Ascending aorta (tissue), 2 donors: ENCODE measurements around the gene PCNX1. TPM values are rescaled to one million over a fixed set of nuclear protein-coding genes. Genes with fewer than 3 reads are reported as not detected.

Experiments
- DNase-seq, 2 donors: peaks; one replicate each; pipeline ENCODE4 v3.0.0-alpha.2; 2019; ENCODE audit warnings: low spot score in 2 of 2
- H3K27ac ChIP-seq, 2 donors: fragments of 200-600 bp; sonication (generic); one replicate each; pipeline ENCODE4 v1.5.1; 2016 to 2017; ENCODE audit warnings: mild to moderate bottlenecking in 1 of 2
- H3K27me3 ChIP-seq: fragments of 200-600 bp; sonication (generic); one replicate; pipeline ENCODE4 v1.5.1; 2017
- H3K36me3 ChIP-seq, 2 donors: fragments of 200-600 bp; sonication (generic); one replicate each; pipeline ENCODE4 v1.5.1; 2016
- H3K4me1 ChIP-seq, 2 donors: fragments of 200-600 bp; sonication (generic); one replicate each; pipeline ENCODE4 v1.5.1; 2016 to 2017; ENCODE audit warnings: mild to moderate bottlenecking in 1 of 2
- H3K4me3 ChIP-seq, 2 donors: fragments of 200-600 bp; sonication (generic); one replicate each; pipeline ENCODE4 v1.5.1; 2016 to 2017; ENCODE audit warnings: mild to moderate bottlenecking in 1 of 2
- H3K9me3 ChIP-seq, 2 donors: fragments of 200-600 bp; sonication (generic); one replicate each; pipeline ENCODE4 v1.5.1; 2016
- intact Hi-C: fragments of 100-400 bp; cut with DNase I; formaldehyde crosslinking; loops from one replicate; pipeline ENCODE4 v1.15.1; 2023
- total RNA-seq: library from RNA; depleted of rRNA; stranded (reverse); fragments of >200 nt; gene quantifications from one replicate; pipeline ENCODE4 v1.1.0, GENCODE V29; 2016
- TF ChIP-seq, protein P1 (sequence below), 3 experiments: fragments of 200-600 bp in 2 of 3; fragments of 450-650 bp in 1 of 3; sonication (generic) in 2 of 3; IDR thresholded peaks; one replicate each; pipeline ENCODE4 v1.5.1; 2016 to 2019; ENCODE audit warnings: antibody characterized with exemption in 3 of 3, mild to moderate bottlenecking in 1 of 3, moderate library complexity in 1 of 3

The PCNX1 gene
- total RNA-seq, 1 donor from 2014 or later: 73.1 TPM

DNA sequence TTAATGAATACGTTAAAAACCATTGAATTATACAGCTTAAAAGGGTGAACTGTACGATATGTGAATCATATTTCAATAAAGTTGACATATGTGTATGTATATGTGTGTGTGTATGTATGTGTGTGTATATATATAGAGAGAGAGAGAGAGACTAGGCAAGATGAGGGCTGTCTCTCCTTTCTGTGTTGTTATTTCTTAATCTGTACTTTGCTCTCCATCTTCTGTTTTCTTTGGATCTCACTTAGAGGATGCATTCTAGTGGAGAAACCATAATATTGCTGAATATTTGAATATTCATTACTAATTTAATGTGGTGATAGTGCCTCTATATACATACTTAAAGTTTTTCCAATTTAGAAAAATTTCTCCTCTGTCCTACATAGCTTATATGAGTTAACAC, 50.5 kb downstream of the PCNX1 start:
- intact Hi-C loops: no loop called here
- TF ChIP-seq, protein P1, sequence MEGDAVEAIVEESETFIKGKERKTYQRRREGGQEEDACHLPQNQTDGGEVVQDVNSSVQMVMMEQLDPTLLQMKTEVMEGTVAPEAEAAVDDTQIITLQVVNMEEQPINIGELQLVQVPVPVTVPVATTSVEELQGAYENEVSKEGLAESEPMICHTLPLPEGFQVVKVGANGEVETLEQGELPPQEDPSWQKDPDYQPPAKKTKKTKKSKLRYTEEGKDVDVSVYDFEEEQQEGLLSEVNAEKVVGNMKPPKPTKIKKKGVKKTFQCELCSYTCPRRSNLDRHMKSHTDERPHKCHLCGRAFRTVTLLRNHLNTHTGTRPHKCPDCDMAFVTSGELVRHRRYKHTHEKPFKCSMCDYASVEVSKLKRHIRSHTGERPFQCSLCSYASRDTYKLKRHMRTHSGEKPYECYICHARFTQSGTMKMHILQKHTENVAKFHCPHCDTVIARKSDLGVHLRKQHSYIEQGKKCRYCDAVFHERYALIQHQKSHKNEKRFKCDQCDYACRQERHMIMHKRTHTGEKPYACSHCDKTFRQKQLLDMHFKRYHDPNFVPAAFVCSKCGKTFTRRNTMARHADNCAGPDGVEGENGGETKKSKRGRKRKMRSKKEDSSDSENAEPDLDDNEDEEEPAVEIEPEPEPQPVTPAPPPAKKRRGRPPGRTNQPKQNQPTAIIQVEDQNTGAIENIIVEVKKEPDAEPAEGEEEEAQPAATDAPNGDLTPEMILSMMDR (IDR thresholded peaks at IDR 0.05): no peak
- H3K4me1 ChIP-seq: peaks cover 0 to 10% of the 10 kb centered on the region in 2 donors
- no peaks in the 10 kb centered on the region for H3K9me3 ChIP-seq
- H3K27ac ChIP-seq: no peak overlapping the region
- no peaks in the 10 kb centered on the region for H3K27me3 ChIP-seq
- H3K4me3 ChIP-seq: no peak overlapping the region
- no peak for DNase-seq
- peaks cover 0 to 5% of the 10 kb centered on the region in 2 donors for H3K36me3 ChIP-seq

DNA sequence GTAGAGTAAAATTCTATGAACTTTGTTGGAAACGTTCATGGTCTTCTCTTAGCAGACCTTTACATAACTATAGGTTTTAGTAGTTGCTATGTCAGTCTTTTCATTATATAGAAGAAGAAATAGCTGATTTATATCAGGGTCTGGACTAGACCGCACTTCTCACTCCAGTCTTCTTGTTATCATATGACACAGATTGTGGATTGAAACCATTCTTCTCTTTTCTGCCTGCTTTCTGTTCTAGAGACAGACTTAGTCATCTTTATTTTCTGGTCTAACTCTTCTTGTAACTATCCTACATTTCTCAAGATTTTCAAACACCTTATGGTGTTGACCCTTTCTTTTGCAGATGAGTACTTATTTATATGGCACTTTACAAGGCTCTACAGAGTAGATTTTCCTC, 55.7 kb downstream of the PCNX1 start:
- intact Hi-C loops: no loop called here
- no peaks in the 10 kb centered on the region for H3K4me1 ChIP-seq
- no peak for DNase-seq

DNA sequence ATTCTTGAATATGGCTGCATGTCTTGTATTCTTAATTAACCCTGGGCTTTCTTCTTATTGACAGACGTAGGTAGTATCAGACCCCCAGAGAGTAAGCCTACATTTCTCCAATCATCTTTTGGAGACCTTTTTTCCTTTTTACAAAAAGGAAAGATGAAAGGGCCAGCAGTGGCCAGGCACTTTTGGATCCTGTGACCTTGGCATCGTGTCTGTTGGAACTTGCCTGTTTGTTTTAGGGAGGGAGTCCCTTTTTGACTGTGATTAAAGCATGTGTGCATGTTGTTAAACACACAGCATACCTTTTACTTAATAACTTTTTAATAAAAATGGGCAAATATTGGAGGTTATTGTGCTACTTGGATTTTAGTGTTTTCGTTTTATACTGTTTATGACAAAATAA, 57.2 kb downstream of the PCNX1 start:
- intact Hi-C loops: no loop called here
- TF ChIP-seq, protein P1 (IDR thresholded peaks at IDR 0.05): no peak
- H3K4me1 ChIP-seq: no peaks in the 10 kb centered on the region
- no peaks in the 10 kb centered on the region for H3K27me3 ChIP-seq
- H3K4me3 ChIP-seq: no peak overlapping the region
- peaks cover 0 to 23% of the 10 kb centered on the region in 2 donors for H3K36me3 ChIP-seq
- DNase-seq: no peak
- no peaks in the 10 kb centered on the region for H3K9me3 ChIP-seq
- H3K27ac ChIP-seq: no peak overlapping the region

More for the DNA sequence above, 55.7 kb downstream of the PCNX1 start:
- no peak overlapping the region for H3K4me3 ChIP-seq
- no peaks in the 10 kb centered on the region for H3K9me3 ChIP-seq
- no peaks in the 10 kb centered on the region for H3K27me3 ChIP-seq
- TF ChIP-seq, protein P1 (IDR thresholded peaks at IDR 0.05): no peak
- H3K36me3 ChIP-seq: peaks cover 0 to 15% of the 10 kb centered on the region in 2 donors
- no peak overlapping the region for H3K27ac ChIP-seq

DNA sequence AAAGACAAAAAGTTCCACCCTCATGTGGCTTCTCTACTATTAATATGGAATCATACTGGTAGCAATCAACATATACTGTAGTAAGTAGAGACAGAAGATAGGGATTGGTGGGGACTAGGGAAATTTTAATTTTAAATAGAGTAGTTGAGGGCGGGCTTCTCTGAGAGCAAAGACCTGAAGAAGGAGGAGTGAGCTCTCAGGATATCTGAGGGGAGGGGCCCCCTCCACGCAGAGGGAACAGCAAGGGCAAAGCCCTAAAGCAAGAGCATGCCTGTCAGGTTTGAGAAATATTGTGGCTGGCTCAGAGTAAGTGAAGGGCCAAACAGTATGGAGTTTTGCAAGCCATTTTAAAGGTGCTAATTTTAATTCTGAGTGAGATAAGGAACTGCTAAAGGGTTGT, 64.3 kb downstream of the PCNX1 start:
- H3K4me1 ChIP-seq: no peaks in the 10 kb centered on the region
- no peaks in the 10 kb centered on the region for H3K27me3 ChIP-seq
- DNase-seq: no peak
- TF ChIP-seq, protein P1 (IDR thresholded peaks at IDR 0.05): no peak
- no peaks in the 10 kb centered on the region for H3K9me3 ChIP-seq
- intact Hi-C loops: loop anchor here (5.0 kb wide), 1 partner anchor 369 kb away; the partner anchor contains the start of gene MED6
- no peak overlapping the region for H3K27ac ChIP-seq
- peaks cover 0 to 15% of the 10 kb centered on the region in 2 donors for H3K36me3 ChIP-seq
- H3K4me3 ChIP-seq: no peak overlapping the region

DNA sequence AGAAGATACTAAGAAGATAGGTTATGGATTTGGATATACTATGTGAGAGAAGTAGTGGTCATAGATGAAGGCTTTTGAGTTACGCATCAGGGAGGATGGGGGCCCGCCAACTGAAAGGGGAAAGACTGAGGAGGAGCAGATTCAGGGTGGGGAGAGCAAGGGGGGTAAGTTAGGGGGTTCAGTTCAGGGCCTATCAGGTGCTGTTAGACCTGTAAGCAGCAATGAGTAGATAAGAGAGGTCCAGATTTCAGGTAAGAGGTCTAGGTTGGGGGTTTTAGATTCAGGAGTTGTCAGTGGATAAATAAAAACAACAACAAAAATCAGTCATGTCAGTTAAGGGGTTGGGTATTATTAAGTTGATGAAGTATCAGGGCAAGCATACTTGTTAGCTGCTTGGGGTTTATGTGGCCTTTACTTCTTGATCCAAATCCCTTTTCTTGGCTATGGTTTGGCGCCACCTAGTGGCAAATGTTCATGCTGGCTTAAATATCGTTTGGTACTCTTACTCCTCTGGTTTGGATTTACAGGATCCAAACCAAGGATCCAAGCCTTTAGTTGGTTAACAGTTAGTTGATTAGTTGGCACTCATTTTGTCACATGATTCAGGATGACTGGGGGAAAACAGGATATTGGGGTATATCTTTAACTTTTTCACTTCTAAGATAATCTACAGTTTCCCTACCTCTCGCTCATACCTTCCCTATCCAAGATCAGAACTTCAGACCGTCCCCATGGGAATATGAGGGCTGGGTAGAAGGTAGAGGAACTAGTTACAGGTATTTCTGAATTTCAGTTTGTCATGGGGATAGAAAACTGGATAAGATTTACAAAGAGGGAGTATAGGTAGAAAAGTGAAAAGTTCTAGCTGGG, 65.1 kb downstream of the PCNX1 start:
- Histone ChIP-seq H3K9me3 (no peaks in the 10 kb centered on the region), H3K4me3 (no peak overlapping the region), H3K27me3 (no peaks in the 10 kb centered on the region), H3K4me1 (no peaks in the 10 kb centered on the region), H3K36me3 (peaks cover 5 to 21% of the 10 kb centered on the region in 2 donors), H3K27ac (no peak overlapping the region)
- TF ChIP-seq, protein P1 (IDR thresholded peaks at IDR 0.05): peak; percentile 64 to 90 (median 88)
- DNase-seq: peak in 1 of 2 donors; percentile 93
- intact Hi-C loops: loop anchor here (1.0 to 5.0 kb wide), 3 partner anchors 65 to 370 kb away; partner anchors contain the start of genes MED6 and PCNX1
